Measurements from ENCODE around the gene ARL11.

- no peak for TF ChIP-seq CTCF (IDR thresholded peaks at IDR 0.05; ENCODE audit: borderline replicate concordance, extremely low read depth, low read length, poor library complexity, severe bottlenecking)
- no peak for TF ChIP-seq EZH2 (IDR thresholded peaks at IDR 0.05; ENCODE audit: borderline replicate concordance, low read depth, low read length, severe bottlenecking)
These were observed 48.8 kb upstream of the ARL11 start for GRCh38 chr13:49579501-49579900.

All from DND-41 (cell line).